K562 (cell line): ENCODE measurements around the gene ERP27. TPM values are rescaled to one million over a fixed set of nuclear protein-coding genes. Genes with fewer than 3 reads are reported as not detected.

Experiments used
- ATAC-seq: fragments of 200-7000 bp; cut with Tn5 transposase; 3 replicates; pipeline ENCODE4 v1.9.1; 2020; ENCODE audit warnings: moderate library complexity
- BruUV-seq: library from RNA; stranded (reverse); fragments of 400-500 nt; replicated peaks from 2 replicates; lab custom pipeline; 2021; lab: Mats Ljungman, UMichigan
- CTCF ChIA-PET: fragments of 300-600 bp; formaldehyde crosslinking; extraction: SDS; loops from one replicate; lab custom pipeline; 2021; ENCODE audit warnings: low intra/inter-chr PET ratio; lab: Yijun Ruan, JAX
- POLR2A ChIA-PET: fragments of 300-600, 350-650 bp; sonication (Branson Sonifier 250); formaldehyde crosslinking; extraction: SDS; loops from one replicate; lab custom pipeline; 2021; ENCODE audit warnings: antibody characterized with exemption, inconsistent platforms; lab: Yijun Ruan, JAX
- DNase-seq, 4 experiments: peaks; one replicate each; pipeline versions ENCODE4 v3.0.0 to v3.0.0-alpha.2; 2011 to 2018; ENCODE audit warnings: low spot score in 3 of 4, mixed read lengths in 3 of 4; ENCODE audit errors: extremely low read depth in 1 of 4
- FAIRE-seq: peaks from 2 replicates; lab custom pipeline; 2011; peaks lifted over from hg19 to GRCh38; lab: Jason Lieb, UNC
- H2AFZ ChIP-seq: 2 replicates; pipeline ENCODE4 v1.6.0; 2011; ENCODE audit warnings: low read depth, low read length, control low read depth, inconsistent platforms
- H3K27ac ChIP-seq: fragments of 200-600 bp; 3 replicates; pipeline ENCODE4 v1.8.0; 2011; ENCODE audit warnings: low read depth, mild to moderate bottlenecking, control low read depth, inconsistent platforms, low read length, moderate library complexity, mixed read lengths; ENCODE audit errors: extremely low read depth
- H3K27me3 ChIP-seq, 2 experiments: fragments of 300-600 bp in 1 of 2; 2 replicates in 1 of 2; 3 replicates in 1 of 2; pipeline versions ENCODE4 v1.6.0 to v1.8.0; 2011; ENCODE audit warnings: inconsistent platforms in 2 of 2, low read length in 2 of 2, mild to moderate bottlenecking in 1 of 2, mixed read lengths in 1 of 2, moderate library complexity in 1 of 2; ENCODE audit not compliant: control insufficient read depth in 2 of 2, insufficient read depth in 2 of 2
- H3K36me3 ChIP-seq: fragments of 300-600 bp; 3 replicates; pipeline ENCODE4 v1.8.0; 2011; ENCODE audit warnings: mild to moderate bottlenecking, low read length, inconsistent platforms; ENCODE audit not compliant: control insufficient read depth, insufficient read depth
- H3K4me1 ChIP-seq, 2 experiments: fragments of 200-600 bp in 1 of 2; replicated peaks in 1 of 2; 2 replicates in 1 of 2; 3 replicates in 1 of 2; pipeline versions ENCODE4 v1.5.1 to v1.8.0; 2011; ENCODE audit warnings: inconsistent platforms in 2 of 2, low read length in 2 of 2, mild to moderate bottlenecking in 1 of 2, mixed read lengths in 1 of 2, moderate library complexity in 1 of 2; ENCODE audit not compliant: control insufficient read depth in 2 of 2, insufficient read depth in 2 of 2
- H3K4me2 ChIP-seq: 2 replicates; pipeline ENCODE4 v1.6.1; 2011; ENCODE audit warnings: low read length, control low read depth, inconsistent platforms, mixed read lengths; ENCODE audit not compliant: insufficient read depth
- H3K4me3 ChIP-seq: fragments of 200-600 bp; sonication (generic), shearing (Covaris generic); 2 replicates; pipeline ENCODE4 v1.5.1; 2016; ENCODE audit warnings: control low read depth, inconsistent platforms
- H3K79me2 ChIP-seq: fragments of 200-600 bp; 3 replicates; pipeline ENCODE4 v1.8.0; 2011; ENCODE audit warnings: low read length, inconsistent platforms; ENCODE audit not compliant: control insufficient read depth, insufficient read depth
- H3K9ac ChIP-seq, 2 experiments: 2 replicates each; pipeline versions ENCODE4 v1.6.0 to v1.6.1; 2011; ENCODE audit warnings: low read depth in 2 of 2, low read length in 2 of 2, control low read depth in 1 of 2, inconsistent platforms in 1 of 2, mild to moderate bottlenecking in 1 of 2, mixed read lengths in 1 of 2; ENCODE audit not compliant: insufficient read depth in 1 of 2
- H3K9me1 ChIP-seq: one replicate; pipeline ENCODE4 v1.6.0; 2011; ENCODE audit warnings: inconsistent platforms, mild to moderate bottlenecking, low read length, moderate library complexity; ENCODE audit not compliant: control insufficient read depth, insufficient read depth
- H3K9me3 ChIP-seq: replicated peaks from 2 replicates; pipeline ENCODE4 v1.5.1; 2011; ENCODE audit warnings: low read depth, low read length, inconsistent platforms; ENCODE audit not compliant: control insufficient read depth, insufficient read depth
- H4K20me1 ChIP-seq: replicated peaks from 2 replicates; pipeline ENCODE4 v1.6.1; 2011; ENCODE audit warnings: low read length, inconsistent platforms, mixed read lengths; ENCODE audit not compliant: control insufficient read depth, insufficient read depth
- CBX5 ChIP-seq: IDR thresholded peaks from 2 replicates; pipeline ENCODE4 v1.6.1; 2014; ENCODE audit warnings: low read depth, borderline replicate concordance
- FIP1L1 ChIP-seq: fragments of 200-400 bp; formaldehyde crosslinking; IDR thresholded peaks from 2 replicates; pipeline ENCODE4 v1.6.1; 2018; ENCODE audit warnings: mild to moderate bottlenecking, low read depth, low read length; ENCODE audit not compliant: poor library complexity, severe bottlenecking
- NRF1 ChIP-seq, 2 experiments: fragments of 450-650 bp; IDR thresholded peaks in 1 of 2; conservative IDR thresholded peaks in 1 of 2; 2 replicates each; pipeline ENCODE4 v1.6.1; 2014; ENCODE audit warnings: mild to moderate bottlenecking in 2 of 2
- SMAD3 ChIP-seq: fragments of 450-650 bp; formaldehyde crosslinking; conservative IDR thresholded peaks from 2 replicates; pipeline ENCODE4 v1.4.0; 2020; ENCODE audit warnings: mild to moderate bottlenecking
- WGBS: fragments of 100-300 bp; shearing (Covaris generic); methylation state at CpG from one replicate; pipeline ENCODE4 v1.1.6; 2016; ENCODE audit warnings: low coverage, mixed read lengths; ENCODE audit not compliant: insufficient coverage; ENCODE audit errors: missing lambda C conversion rate; 5-methylcytosine and 5-hydroxymethylcytosine counted together
- in situ Hi-C: fragments of 300-500 bp; cut with MboI; formaldehyde crosslinking; loops from 4 replicates; pipeline ENCODE4 v1.15.0; 2018; ENCODE audit warnings: inconsistent platforms, mixed read lengths
- intact Hi-C: fragments of 100-400 bp; cut with micrococcal nuclease; formaldehyde crosslinking; loops from 2 replicates; pipeline ENCODE4 v1.14.2; 2022
- polyA plus RNA-seq, 8 experiments: library from polyadenylated mRNA; depleted of rRNA in 4 of 8; stranded (reverse) in 5 of 8; unstranded in 3 of 8; fragments of >200 nt; fragmentation: Nextera tagmentation in 2 of 8; fragmentation: Illumina TruSeq in 1 of 8; extraction: Ambion mirVana in 2 of 8; extraction: Trizol in 1 of 8; gene quantifications; 2 replicates each; pipeline versions ENCODE4 v1.2.1 to v1.2.3, GENCODE V29; 2011 to 2014; ENCODE audit warnings: inconsistent platforms in 1 of 8, missing spikeins in 1 of 8
- total RNA-seq, 7 experiments: library from RNA; depleted of rRNA in 6 of 7; stranded (reverse); fragments of >200 nt in 6 of 7; fragmentation: Illumina TruSeq in 2 of 7; extraction: Trizol in 2 of 7; gene quantifications; 2 replicates each; pipeline versions ENCODE4 v1.2.1 to v1.2.3, GENCODE V29; 2011 to 2021; ENCODE audit warnings: low replicate concordance in 1 of 7
- TF ChIP-seq, protein P1 (sequence below), 2 experiments: fragments of 250-450 bp in 1 of 2; fragments of 450-650 bp in 1 of 2; sonication (Bioruptor Pico) in 1 of 2; IDR thresholded peaks; 2 replicates each; pipeline versions ENCODE4 v1.6.1 to v1.8.0; 2016 to 2021; ENCODE audit warnings: mild to moderate bottlenecking in 2 of 2, moderate library complexity in 2 of 2, missing compliant biosample characterization in 1 of 2, missing genetic modification characterization in 1 of 2
- TF ChIP-seq, protein P2 (sequence below), 2 experiments: fragments of 450-650 bp in 1 of 2; sonication (generic) in 1 of 2; formaldehyde crosslinking in 1 of 2; IDR thresholded peaks in 1 of 2; conservative IDR thresholded peaks in 1 of 2; 2 replicates each; pipeline versions ENCODE4 v1.6.1 to v1.8.1; 2016 to 2023; ENCODE audit warnings: mild to moderate bottlenecking in 2 of 2, moderate library complexity in 2 of 2, inconsistent platforms in 1 of 2, missing genetic modification reagents in 1 of 2
- TF ChIP-seq, protein P3 (sequence below): fragments of 450-650 bp; IDR thresholded peaks from 2 replicates; pipeline ENCODE4 v1.6.1; 2018; ENCODE audit not compliant: partially characterized antibody

Gene ERP27
- total and polyA plus RNA-seq, 9 of the 15 experiments (the other 6 are each of a cell fraction or from before 2014, with no cell fraction given), result 0.07 to 0.27 (median 0.11) TPM; not detected in 6

DNA sequence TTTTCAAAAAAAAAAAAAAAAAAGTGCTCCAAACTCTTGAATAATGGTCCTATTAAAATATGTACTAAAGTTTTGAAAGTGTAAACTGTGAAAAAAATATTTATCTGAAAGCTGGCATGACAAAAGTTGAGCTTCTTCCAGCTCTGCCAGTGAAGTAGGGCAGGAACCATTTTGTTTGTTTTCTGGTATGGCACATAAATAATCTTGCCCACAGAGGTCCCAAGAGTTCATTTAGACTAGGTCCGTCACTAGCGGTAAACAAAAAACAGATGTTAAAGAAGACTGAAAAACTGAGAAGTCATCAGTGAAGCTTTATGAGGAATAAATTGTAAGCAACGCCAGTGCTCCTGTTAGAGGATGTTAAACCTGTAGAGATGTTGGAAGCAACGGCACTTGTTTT is 7.0 kb downstream of the ERP27 start:
- no TSS peak for BruUV-seq
- Histone ChIP-seq H3K9ac (no peak overlapping the region), H3K36me3 (no peaks in the 10 kb centered on the region), H3K9me1 (no peaks in the 10 kb centered on the region), H3K27me3 (no peaks in the 10 kb centered on the region), H3K27ac (no peak overlapping the region), H3K9me3 (no peaks in the 10 kb centered on the region), H2AFZ (no peak overlapping the region), H3K4me1 (no peaks in the 10 kb centered on the region; a peak in 1 of 5 replicates), H3K4me3 (no peak overlapping the region), H3K4me2 (no peak overlapping the region), H4K20me1 (no peaks in the 10 kb centered on the region), H3K79me2 (no peaks in the 10 kb centered on the region)
- no peak for DNase-seq
- no peak for FAIRE-seq
- ATAC-seq, result no peak
- in situ Hi-C loops (no loop called here), intact Hi-C loops (no loop called here)
- CTCF ChIA-PET, result no interaction called here
- POLR2A ChIA-PET, result no interaction called here
- TF ChIP-seq, protein P1, sequence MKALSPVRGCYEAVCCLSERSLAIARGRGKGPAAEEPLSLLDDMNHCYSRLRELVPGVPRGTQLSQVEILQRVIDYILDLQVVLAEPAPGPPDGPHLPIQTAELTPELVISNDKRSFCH (CRISPR knock-in tag; IDR thresholded peaks at IDR 0.05), result no peak
- TF ChIP-seq, protein P1 (tag; IDR thresholded peaks at IDR 0.05), result no peak
- TF ChIP-seq NRF1 (conservative IDR thresholded peaks at IDR 0.05 in 1 of 2, IDR thresholded peaks at IDR 0.05 in 1 of 2) (no peak), CBX5 (no peak), FIP1L1 (no peak), SMAD3 (no peak)
- TF ChIP-seq, protein P2, sequence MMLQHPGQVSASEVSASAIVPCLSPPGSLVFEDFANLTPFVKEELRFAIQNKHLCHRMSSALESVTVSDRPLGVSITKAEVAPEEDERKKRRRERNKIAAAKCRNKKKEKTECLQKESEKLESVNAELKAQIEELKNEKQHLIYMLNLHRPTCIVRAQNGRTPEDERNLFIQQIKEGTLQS (IDR thresholded peaks at IDR 0.05), result no peak
- TF ChIP-seq, protein P2 (CRISPR knock-in tag; conservative IDR thresholded peaks at IDR 0.05), result no peak
- TF ChIP-seq, protein P3, sequence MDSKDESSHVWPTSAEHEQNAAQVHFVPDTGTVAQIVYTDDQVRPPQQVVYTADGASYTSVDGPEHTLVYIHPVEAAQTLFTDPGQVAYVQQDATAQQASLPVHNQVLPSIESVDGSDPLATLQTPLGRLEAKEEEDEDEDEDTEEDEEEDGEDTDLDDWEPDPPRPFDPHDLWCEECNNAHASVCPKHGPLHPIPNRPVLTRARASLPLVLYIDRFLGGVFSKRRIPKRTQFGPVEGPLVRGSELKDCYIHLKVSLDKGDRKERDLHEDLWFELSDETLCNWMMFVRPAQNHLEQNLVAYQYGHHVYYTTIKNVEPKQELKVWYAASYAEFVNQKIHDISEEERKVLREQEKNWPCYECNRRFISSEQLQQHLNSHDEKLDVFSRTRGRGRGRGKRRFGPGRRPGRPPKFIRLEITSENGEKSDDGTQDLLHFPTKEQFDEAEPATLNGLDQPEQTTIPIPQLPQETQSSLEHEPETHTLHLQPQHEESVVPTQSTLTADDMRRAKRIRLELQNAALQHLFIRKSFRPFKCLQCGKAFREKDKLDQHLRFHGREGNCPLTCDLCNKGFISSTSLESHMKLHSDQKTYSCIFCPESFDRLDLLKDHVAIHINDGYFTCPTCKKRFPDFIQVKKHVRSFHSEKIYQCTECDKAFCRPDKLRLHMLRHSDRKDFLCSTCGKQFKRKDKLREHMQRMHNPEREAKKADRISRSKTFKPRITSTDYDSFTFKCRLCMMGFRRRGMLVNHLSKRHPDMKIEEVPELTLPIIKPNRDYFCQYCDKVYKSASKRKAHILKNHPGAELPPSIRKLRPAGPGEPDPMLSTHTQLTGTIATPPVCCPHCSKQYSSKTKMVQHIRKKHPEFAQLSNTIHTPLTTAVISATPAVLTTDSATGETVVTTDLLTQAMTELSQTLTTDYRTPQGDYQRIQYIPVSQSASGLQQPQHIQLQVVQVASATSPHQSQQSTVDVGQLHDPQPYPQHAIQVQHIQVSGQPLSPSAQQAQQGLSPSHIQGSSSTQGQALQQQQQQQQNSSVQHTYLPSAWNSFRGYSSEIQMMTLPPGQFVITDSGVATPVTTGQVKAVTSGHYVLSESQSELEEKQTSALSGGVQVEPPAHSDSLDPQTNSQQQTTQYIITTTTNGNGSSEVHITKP, result no peak
- WGBS, result 9% methylated on average over 4 of the region's 4 CpGs
